Activated CD8-positive, alpha-beta T cell treated with anti-CD3 and anti-CD28 coated beads for 36 hours (primary cell): ENCODE data around the gene EFCAB6. TPM values are rescaled to one million over a fixed set of nuclear protein-coding genes. Genes with fewer than 3 reads are reported as not detected.

Experiments used
- ATAC-seq: fragments of 200-7000 bp; cut with Tn5 transposase; one replicate; pipeline ENCODE4 v1.10.0; 2021; ENCODE audit warnings: mild to moderate bottlenecking, moderate library complexity
- CTCF ChIA-PET: fragments of 350-600 bp; sonication (Branson Sonifier 250); formaldehyde crosslinking; loops from one replicate; lab custom pipeline; 2021; ENCODE audit warnings: antibody characterized with exemption; lab: Charles Lee
- POLR2A ChIA-PET: fragments of 350-600 bp; sonication (Branson Sonifier 250); formaldehyde crosslinking; loops from one replicate; lab custom pipeline; 2021; ENCODE audit warnings: antibody characterized with exemption; lab: Charles Lee
- DNase-seq: peaks from one replicate; pipeline ENCODE4 v3.0.0-alpha.2; 2020
- H3K27ac Mint-ChIP-seq: one replicate; pipeline ENCODE4 v1.8.0; 2021; ENCODE audit warnings: mild to moderate bottlenecking, mixed read lengths
- H3K27me3 Mint-ChIP-seq: one replicate; pipeline ENCODE4 v1.8.0; 2021; ENCODE audit warnings: mixed read lengths
- H3K36me3 Mint-ChIP-seq: one replicate; pipeline ENCODE4 v1.8.0; 2021; ENCODE audit warnings: low read depth, mixed read lengths
- H3K4me1 Mint-ChIP-seq: one replicate; pipeline ENCODE4 v1.8.0; 2021; ENCODE audit warnings: low read depth, mixed read lengths
- H3K4me3 Mint-ChIP-seq: one replicate; pipeline ENCODE4 v1.8.0; 2021; ENCODE audit warnings: mild to moderate bottlenecking, moderate library complexity, mixed read lengths
- H3K9me3 Mint-ChIP-seq: one replicate; pipeline ENCODE4 v1.8.0; 2021; ENCODE audit warnings: mixed read lengths
- intact Hi-C: fragments of 100-400 bp; cut with micrococcal nuclease; formaldehyde crosslinking; loops from one replicate; pipeline ENCODE4 v1.10.0; 2022
- total RNA-seq, 2 experiments: library from RNA; stranded (reverse); gene quantifications; one replicate each; pipeline ENCODE4 v1.2.3, GENCODE V29; 2021
- TF ChIP-seq, protein P1 (sequence below): fragments of 200-600 bp; IDR thresholded peaks from one replicate; pipeline ENCODE4 v1.8.0; 2022; ENCODE audit warnings: antibody characterized with exemption, mild to moderate bottlenecking

EFCAB6 gene, protein sequence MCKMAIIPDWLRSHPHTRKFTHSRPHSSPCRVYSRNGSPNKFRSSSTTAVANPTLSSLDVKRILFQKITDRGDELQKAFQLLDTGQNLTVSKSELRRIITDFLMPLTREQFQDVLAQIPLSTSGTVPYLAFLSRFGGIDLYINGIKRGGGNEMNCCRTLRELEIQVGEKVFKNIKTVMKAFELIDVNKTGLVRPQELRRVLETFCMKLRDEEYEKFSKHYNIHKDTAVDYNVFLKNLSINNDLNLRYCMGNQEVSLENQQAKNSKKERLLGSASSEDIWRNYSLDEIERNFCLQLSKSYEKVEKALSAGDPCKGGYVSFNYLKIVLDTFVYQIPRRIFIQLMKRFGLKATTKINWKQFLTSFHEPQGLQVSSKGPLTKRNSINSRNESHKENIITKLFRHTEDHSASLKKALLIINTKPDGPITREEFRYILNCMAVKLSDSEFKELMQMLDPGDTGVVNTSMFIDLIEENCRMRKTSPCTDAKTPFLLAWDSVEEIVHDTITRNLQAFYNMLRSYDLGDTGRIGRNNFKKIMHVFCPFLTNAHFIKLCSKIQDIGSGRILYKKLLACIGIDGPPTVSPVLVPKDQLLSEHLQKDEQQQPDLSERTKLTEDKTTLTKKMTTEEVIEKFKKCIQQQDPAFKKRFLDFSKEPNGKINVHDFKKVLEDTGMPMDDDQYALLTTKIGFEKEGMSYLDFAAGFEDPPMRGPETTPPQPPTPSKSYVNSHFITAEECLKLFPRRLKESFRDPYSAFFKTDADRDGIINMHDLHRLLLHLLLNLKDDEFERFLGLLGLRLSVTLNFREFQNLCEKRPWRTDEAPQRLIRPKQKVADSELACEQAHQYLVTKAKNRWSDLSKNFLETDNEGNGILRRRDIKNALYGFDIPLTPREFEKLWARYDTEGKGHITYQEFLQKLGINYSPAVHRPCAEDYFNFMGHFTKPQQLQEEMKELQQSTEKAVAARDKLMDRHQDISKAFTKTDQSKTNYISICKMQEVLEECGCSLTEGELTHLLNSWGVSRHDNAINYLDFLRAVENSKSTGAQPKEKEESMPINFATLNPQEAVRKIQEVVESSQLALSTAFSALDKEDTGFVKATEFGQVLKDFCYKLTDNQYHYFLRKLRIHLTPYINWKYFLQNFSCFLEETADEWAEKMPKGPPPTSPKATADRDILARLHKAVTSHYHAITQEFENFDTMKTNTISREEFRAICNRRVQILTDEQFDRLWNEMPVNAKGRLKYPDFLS (N-terminal part only)
- total RNA-seq: under 1 TPM; 0.16 to 0.29 TPM

DNA sequence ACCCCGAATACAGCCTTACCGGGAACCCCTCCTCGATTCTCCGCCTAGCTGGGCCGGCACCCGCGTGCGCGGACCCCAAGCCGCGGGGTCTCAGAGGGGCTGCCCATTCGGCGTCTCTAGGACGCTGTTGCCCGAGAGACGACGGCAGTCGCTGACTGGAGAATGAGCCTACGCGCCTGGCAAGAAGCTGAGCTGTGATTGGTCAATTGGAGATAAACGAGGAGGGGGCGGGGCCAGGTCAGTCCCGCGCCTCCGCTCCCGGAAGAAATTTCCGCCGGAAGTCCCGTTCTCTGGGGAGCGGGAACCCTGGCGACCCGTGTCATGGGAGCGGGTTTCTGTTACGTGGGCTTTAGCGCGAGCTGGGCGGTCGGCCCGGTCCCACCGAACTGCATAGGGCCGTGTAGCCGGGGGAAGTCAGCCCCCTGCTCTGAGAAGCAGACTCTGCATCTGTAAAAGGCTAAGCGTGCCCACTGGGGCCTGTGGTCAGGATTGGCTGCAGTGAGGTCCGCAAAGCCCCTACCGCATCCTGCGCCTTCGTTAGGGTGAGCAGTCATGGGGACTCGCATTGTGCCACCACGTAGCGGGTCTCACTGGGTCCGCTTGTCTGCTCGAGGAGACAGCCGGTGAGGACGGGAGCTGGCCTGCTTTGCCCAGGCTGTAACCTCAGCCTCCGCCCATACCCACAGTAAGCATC lies at the start of gene EFCAB6:
Gene EFCAB6 (minus strand): TSS at position 157 of the 694 bp plus-strand sequence. CDS start 29,987 bp downstream, outside the sequence.
- H3K27me3 Mint-ChIP-seq: no peaks in the 10 kb centered on the region
- ATAC-seq (peak; percentile 88), DNase-seq (peak; percentile 94)
- TF ChIP-seq, protein P1, sequence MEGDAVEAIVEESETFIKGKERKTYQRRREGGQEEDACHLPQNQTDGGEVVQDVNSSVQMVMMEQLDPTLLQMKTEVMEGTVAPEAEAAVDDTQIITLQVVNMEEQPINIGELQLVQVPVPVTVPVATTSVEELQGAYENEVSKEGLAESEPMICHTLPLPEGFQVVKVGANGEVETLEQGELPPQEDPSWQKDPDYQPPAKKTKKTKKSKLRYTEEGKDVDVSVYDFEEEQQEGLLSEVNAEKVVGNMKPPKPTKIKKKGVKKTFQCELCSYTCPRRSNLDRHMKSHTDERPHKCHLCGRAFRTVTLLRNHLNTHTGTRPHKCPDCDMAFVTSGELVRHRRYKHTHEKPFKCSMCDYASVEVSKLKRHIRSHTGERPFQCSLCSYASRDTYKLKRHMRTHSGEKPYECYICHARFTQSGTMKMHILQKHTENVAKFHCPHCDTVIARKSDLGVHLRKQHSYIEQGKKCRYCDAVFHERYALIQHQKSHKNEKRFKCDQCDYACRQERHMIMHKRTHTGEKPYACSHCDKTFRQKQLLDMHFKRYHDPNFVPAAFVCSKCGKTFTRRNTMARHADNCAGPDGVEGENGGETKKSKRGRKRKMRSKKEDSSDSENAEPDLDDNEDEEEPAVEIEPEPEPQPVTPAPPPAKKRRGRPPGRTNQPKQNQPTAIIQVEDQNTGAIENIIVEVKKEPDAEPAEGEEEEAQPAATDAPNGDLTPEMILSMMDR: no peak
- H3K9me3 Mint-ChIP-seq: peaks cover under 1% of the 10 kb centered on the region
- intact Hi-C loops: no loop called here
- peak within 1 kb of the TSS; percentile 89 for H3K27ac Mint-ChIP-seq
- H3K4me3 Mint-ChIP-seq: peak within 1 kb of the TSS; percentile 92
- POLR2A ChIA-PET: no interaction called here
- peaks cover 22% of the 10 kb centered on the region for H3K4me1 Mint-ChIP-seq
- CTCF ChIA-PET: interaction anchor here (0.7 to 1.7 kb wide), 3 partner anchors 71 to 424 kb away, joined by 4 to 6 read pairs (median 4); no protein-coding TSS in a partner anchor
- peaks cover 22% of the 10 kb centered on the region for H3K36me3 Mint-ChIP-seq

DNA sequence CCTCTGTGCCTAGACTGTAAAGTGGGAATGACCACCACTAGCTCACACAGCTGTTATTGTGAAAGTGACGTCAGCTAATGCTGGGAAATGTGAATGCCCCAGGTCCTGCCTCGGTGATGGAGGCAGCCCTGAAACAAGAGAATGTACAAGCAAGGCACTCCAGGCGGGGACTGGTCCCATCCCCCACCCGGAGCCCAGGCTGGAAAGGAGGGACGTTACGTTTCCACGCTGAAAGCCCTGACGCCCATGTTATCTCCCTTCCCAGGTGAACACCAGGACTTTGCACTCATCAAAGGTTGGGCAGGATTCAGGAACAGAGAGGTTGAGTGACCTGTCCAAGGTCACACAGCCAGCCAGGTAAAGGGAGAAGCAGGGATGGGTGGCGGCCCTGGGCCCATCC lies 49.4 kb upstream of the EFCAB6 start:
- DNase-seq (no peak), ATAC-seq (no peak)
- ChIA-PET CTCF (no interaction called here), POLR2A (no interaction called here)
- TF ChIP-seq, protein P1: no peak
- Mint-ChIP-seq H3K27me3 (peaks cover 38% of the 10 kb centered on the region), H3K9me3 (peaks cover 3% of the 10 kb centered on the region), H3K4me3 (no peak overlapping the region), H3K27ac (no peak overlapping the region), H3K36me3 (no peaks in the 10 kb centered on the region), H3K4me1 (peaks cover 4% of the 10 kb centered on the region)
- intact Hi-C loops: no loop called here

DNA sequence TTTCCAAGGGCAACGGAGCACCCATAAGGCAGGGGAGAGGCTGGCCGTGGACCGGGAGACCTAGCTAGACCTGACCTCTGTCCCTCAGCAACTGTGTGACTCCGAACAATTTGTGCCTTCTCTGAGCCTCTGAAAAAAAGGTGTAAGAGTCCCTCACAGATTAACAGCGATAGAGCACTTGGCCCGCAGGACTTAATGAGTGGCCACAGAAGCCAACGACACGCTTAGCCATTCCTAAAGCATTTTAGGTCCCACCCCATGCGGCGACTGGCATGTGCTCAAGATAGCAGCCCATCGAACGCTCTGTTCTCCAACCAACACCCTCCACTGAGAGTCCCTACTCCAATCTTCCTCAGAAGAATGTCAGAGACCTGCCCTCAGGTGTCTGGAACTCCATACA lies 48.7 kb upstream of the EFCAB6 start:
- ChIA-PET CTCF (no interaction called here), POLR2A (no interaction called here)
- Mint-ChIP-seq H3K9me3 (peaks cover 6% of the 10 kb centered on the region), H3K36me3 (no peaks in the 10 kb centered on the region), H3K27me3 (peaks cover 41% of the 10 kb centered on the region), H3K27ac (no peak overlapping the region), H3K4me1 (peaks cover 4% of the 10 kb centered on the region), H3K4me3 (no peak overlapping the region)
- DNase-seq (no peak), ATAC-seq (no peak)
- intact Hi-C loops: no loop called here
- TF ChIP-seq, protein P1: no peak

DNA sequence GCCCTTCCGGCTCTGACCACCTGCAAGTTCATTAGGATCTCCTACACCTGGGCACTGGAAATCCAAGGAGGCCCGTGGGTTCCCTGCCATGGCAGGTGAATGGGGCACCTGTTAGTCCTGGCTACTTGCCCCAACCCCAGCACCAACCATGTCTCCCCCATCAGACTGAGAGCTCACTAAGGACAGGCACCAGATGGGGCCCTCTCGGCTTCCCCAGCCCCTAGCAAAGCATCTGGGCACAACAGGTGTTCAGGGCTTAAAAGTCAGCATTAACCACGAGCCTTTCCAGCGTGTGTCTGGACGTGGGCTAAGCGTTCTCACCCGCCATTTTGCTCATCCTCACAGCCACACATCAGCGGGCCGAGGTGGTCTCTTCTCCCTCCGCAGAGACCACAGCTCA lies 48.0 kb upstream of the EFCAB6 start:
- intact Hi-C loops: no loop called here
- H3K4me3 Mint-ChIP-seq: no peak overlapping the region

More for the DNA sequence above, 48.0 kb upstream of the EFCAB6 start:
- TF ChIP-seq, protein P1: no peak
- peaks cover 37% of the 10 kb centered on the region for H3K27me3 Mint-ChIP-seq
- ChIA-PET POLR2A (no interaction called here), CTCF (no interaction called here)
- ATAC-seq (no peak), DNase-seq (no peak)
- H3K9me3 Mint-ChIP-seq: peaks cover 6% of the 10 kb centered on the region
- H3K36me3 Mint-ChIP-seq: no peaks in the 10 kb centered on the region
- no peak overlapping the region for H3K27ac Mint-ChIP-seq
- peaks cover 4% of the 10 kb centered on the region for H3K4me1 Mint-ChIP-seq
